GM20000 (cell line): ENCODE results near the gene MID1.

Experiments used
- DNase-seq: peaks from one replicate; pipeline ENCODE4 v3.0.0; 2012; ENCODE audit warnings: low spot score
- CTCF ChIP-seq: IDR thresholded peaks from 2 replicates; pipeline ENCODE4 v1.5.1; 2012; ENCODE audit warnings: mild to moderate bottlenecking, control low read depth; ENCODE audit errors: extremely low read depth, missing control alignments

Gene MID1

GRCh38 chrX:10483191-10483831 lies 137.1 kb downstream of the MID1 start:
- no peak for DNase-seq
- TF ChIP-seq CTCF: no peak

- no peak for TF ChIP-seq CTCF
- no peak for DNase-seq
These were observed 137.7 kb downstream of the MID1 start for GRCh38 chrX:10482708-10483107.

- TF ChIP-seq CTCF: no peak
- DNase-seq: peak; percentile 4
These were observed 138.1 kb downstream of the MID1 start for GRCh38 chrX:10482261-10482660.

DNA sequence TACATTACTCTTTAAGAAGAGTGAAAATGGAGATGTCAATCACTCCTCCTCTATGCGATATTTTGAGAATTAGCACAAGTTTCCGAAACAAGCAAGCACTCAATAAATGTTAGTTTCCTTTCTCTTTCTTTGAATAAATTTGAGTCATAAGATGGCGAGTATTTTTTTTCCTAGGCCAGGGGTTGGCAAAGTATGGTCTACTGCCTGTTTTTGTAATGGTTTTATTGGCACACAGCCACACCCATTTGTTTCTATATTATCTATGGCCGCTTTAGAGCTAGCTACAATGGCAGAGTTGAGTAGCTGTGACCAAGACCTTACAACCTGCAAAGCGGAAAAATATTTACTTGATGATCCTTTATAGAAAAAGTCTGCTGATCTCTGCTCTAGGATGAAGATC lies 139.5 kb downstream of the MID1 start:
- no peak for DNase-seq
- TF ChIP-seq CTCF: no peak

DNA sequence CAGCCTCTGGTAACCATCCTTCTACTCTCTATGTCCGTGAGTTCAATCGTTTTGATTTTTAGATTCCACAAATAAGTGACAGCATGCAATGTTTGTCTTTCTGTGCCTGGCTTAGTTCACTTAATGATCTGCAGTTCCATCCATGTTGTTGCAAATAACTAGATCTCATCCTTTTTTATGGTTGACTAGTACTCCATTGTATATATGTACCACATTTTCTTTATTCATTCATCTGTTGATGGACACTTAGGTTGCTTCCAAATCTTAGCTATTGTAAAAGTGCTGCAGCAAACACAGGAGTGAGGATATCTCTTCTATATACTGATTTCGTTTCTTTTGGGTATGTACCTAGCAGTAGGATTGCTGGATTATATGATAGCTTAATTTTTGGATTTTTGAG lies 140.9 kb downstream of the MID1 start:
- TF ChIP-seq CTCF: no peak
- no peak for DNase-seq

DNA sequence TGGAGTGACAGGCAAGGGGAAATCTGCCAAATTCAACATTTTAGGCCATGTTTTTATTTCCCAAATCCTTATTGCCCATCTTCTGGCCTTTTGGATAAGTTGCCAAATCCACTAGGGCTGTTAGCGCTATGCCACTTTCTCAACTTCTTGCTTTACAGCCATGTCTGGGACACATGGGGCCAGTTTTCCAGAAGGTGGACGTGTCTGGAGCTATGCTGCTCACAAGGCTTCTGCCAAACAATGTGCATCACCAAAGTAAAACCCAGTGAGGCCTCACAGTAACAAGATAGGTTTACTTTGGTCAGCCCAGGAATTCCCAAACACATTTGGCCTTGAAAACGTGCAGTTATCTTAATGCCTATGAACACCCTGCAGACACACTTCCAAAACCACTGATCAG lies 142.9 kb downstream of the MID1 start:
- TF ChIP-seq CTCF: no peak

DNA sequence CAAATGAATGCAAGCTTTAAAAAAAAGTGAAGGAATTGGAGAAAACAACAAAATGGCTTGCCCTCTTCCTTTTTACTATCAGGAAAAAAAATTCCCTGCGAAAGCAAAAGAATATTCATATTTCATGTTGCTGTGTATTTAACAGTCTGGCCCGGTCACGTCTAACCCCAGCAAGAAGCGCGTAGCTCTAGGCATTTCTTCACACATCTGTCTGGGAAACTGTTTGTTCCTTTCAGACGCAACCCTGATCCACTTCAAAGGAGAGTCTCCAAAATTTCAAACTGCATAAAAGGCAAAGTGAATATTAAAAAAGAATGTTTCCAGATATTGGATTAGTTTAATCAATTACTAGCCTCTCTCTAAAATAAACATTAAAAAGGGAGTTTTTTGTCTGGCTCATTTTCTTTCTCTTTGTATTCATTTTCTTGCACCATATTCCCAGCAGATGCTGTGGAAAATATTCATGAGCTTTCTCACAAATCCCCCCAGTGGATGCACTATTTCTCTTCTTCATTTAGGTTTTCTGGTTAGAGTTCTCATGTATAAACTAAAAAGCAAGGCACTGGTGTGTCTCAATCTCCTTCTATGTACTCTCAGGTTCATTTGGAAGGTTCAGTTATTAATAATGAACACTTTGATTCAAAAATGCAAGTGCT lies 145.3 kb downstream of the MID1 start:
- DNase-seq: no peak
- TF ChIP-seq CTCF: no peak

More for the DNA sequence above, 142.9 kb downstream of the MID1 start:
- no peak for DNase-seq
